Activated T-cell treated with anti-CD3 and anti-CD28 coated beads for 4 hours (primary cell): Measurements from ENCODE around the gene EPB41.
"Not testable (repeated sequence)": the region's sequence is repeated elsewhere in the genome, so short reads cannot be mapped to it uniquely, and the experiment has no call there.

ENCODE experiments used
- DNase-seq: peaks from one replicate; pipeline ENCODE4 v3.0.0-alpha.2; 2020

Gene EPB41

GRCh38 chr1:29145739-29146437 lies 231.5 kb downstream of the EPB41 start:
- no peak for DNase-seq

GRCh38 chr1:29148656-29149491 lies 234.5 kb downstream of the EPB41 start:
- no peak for DNase-seq

GRCh38 chr1:29150346-29150745 lies 236.0 kb downstream of the EPB41 start:
- not testable (repeated sequence) for DNase-seq

- no peak for DNase-seq
Measured at GRCh38 chr1:29152046-29152805, 237.9 kb downstream of the EPB41 start.

GRCh38 chr1:29156543-29157268 lies 242.3 kb downstream of the EPB41 start:
- DNase-seq = no peak

- DNase-seq = no peak
Measured at GRCh38 chr1:29157269-29157601, 242.9 kb downstream of the EPB41 start.

- DNase-seq = no peak
Measured at GRCh38 chr1:29159773-29160172, 245.4 kb downstream of the EPB41 start.

- no peak for DNase-seq
Measured at GRCh38 chr1:29162025-29162424, 247.7 kb downstream of the EPB41 start.

GRCh38 chr1:29162476-29163138 lies 248.2 kb downstream of the EPB41 start:
- no peak for DNase-seq

GRCh38 chr1:29164588-29164987 lies 250.2 kb downstream of the EPB41 start:
- DNase-seq = no peak

GRCh38 chr1:29166291-29166878 lies 252.0 kb downstream of the EPB41 start:
- no peak for DNase-seq

GRCh38 chr1:29167904-29168303 lies 253.5 kb downstream of the EPB41 start:
- no peak for DNase-seq
